G401 (cell line): ENCODE results near the gene CELF1. TPM values are rescaled to one million over a fixed set of nuclear protein-coding genes. Genes with fewer than 3 reads are reported as not detected.

Source experiments
- DNase-seq: peaks from one replicate; pipeline ENCODE4 v3.0.0-alpha.2; 2015; ENCODE audit warnings: low spot score
- in situ Hi-C: cut with HindIII; loops from 2 replicates; pipeline ENCODE4 v1.10.0; 2016; ENCODE audit warnings: low sequenced_read_pairs, mixed read lengths
- total RNA-seq: library from RNA; depleted of rRNA; stranded (reverse); fragments of >200 nt; shearing (Covaris generic); gene quantifications from 2 replicates; pipeline ENCODE4 v1.2.3, GENCODE V29; 2014

CELF1 gene
- total RNA-seq, 1 experiment from 2014 or later: 94.4 TPM

- no peak for DNase-seq
- in situ Hi-C loops: no loop called here
These were observed 53.8 kb downstream of the CELF1 start for GRCh38 chr11:47499161-47499560.

GRCh38 chr11:47498584-47499152, 54.3 kb downstream of the CELF1 start:
- in situ Hi-C loops: no loop called here
- no peak for DNase-seq

DNA sequence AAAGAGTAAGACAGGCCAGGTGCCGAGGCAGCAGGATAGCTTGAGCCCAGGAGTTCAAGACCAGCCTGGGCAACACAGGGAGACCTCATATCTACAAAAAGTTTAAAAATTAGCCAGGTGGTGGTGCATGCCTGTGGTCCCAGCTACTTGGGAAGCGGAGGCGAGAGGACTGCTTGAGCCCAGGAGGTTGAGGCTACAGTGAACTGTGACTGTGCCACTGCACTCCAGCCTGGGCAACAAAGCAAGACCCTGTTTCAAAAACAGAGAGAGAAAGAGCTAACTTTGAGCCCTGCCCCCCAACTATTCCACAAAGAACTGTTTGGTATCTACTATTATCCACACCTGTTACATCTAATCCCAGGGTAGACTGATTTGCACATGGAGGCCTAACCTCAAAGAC, 54.8 kb downstream of the CELF1 start:
- DNase-seq: no peak
- in situ Hi-C loops: no loop called here

- in situ Hi-C loops: no loop called here
These were observed 56.1 kb downstream of the CELF1 start for GRCh38 chr11:47496808-47497207.

DNA sequence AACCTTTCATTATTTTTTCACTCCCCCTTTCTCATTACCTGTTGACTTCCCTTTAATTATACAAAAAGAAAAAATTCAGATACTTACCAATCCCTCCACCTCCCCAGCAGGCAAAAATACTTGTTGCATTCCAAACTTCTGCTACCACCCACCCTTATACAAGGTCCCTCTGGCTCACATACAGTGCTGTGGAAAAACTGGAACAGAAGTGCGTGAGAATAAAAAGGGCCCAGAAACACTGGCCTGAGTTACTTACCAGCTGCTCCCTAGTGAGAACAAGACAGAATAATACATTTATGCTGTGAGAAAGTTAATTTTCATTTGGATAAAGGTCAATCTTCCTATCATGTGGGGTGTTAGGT, 57.1 kb downstream of the CELF1 start:
- no peak for DNase-seq
- in situ Hi-C loops: no loop called here

More at GRCh38 chr11:47496808-47497207, 56.1 kb downstream of the CELF1 start:
- DNase-seq: no peak

GRCh38 chr11:47495011-47495855, 57.7 kb downstream of the CELF1 start:
- DNase-seq: no peak
- in situ Hi-C loops: no loop called here

GRCh38 chr11:47489395-47489755, 63.6 kb downstream of the CELF1 start:
- in situ Hi-C loops: no loop called here
- DNase-seq: no peak

DNA sequence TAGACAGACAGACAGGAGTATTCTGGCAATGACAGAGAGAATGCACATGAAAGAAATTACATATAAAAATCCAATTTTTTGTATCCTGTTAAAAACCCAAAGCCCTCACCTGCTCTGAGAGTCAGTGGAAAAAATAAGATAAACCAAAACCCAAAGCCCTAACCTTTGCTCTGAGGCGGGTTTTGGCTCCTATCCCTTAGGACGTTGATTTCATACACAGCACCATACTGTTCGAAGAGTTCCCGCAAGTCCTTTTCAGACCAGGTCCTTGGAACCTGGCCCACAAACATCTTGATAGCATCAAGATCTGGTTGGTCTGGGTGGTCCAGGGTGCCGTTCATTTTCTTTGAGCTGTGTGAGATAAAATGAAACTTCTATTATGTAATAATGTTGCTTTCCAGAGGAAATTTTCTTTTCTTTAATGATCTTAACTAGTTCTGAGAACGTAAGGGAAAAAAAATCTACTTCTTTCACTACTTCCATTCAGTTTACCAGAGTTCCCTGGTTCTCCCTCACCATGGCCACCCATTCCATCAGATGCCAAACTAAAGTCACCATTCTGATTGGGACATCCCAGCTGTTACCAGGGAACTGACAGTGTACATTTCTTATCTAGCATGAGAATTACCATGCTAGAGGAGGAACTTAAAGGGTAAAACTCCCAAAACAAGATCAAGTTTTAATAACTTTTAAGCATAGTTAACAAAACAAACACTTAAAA, 64.1 kb downstream of the CELF1 start:
- no peak for DNase-seq
- in situ Hi-C loops: no loop called here

GRCh38 chr11:47488111-47488510, 64.8 kb downstream of the CELF1 start:
- in situ Hi-C loops: no loop called here
- no peak for DNase-seq

DNA sequence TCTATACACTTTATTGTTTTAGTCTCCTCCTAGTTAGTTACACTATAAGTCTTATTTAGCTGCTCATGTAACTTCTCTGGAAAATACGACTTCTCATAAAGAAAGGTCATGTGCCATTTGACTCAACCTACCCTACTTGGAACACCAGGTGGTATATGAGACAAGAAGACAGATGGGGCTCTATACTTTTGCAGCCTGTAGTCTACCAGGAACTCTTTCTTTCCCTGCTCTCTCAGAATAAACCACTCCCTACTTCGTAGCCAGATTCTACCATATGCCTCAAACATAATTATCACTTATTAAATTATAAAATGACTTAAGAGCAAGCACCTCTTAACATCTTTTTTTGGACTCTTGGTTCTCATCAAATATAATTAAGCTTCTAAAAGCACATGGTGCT, 65.5 kb downstream of the CELF1 start:
- no peak for DNase-seq
- in situ Hi-C loops: no loop called here

DNA sequence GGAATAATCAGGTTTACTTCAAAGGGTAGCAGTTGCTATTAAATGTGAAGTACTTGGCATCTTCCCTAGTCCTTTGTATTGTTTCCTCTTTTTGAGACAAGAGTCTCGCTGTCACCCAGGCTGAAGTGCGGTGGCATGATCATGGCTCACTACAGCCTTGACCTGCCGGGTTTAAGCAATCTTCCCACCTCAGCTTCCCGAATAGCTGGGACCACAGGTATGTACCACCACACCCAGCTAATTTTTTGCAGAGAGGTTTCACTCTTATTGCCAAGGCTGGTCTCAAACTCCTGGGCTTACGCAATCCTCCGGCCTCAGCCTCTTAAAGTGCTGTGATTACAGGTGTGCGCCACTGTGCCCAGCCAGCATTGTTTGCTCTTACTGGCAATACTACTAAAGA, 67.8 kb downstream of the CELF1 start:
- in situ Hi-C loops: no loop called here
- DNase-seq: no peak

DNA sequence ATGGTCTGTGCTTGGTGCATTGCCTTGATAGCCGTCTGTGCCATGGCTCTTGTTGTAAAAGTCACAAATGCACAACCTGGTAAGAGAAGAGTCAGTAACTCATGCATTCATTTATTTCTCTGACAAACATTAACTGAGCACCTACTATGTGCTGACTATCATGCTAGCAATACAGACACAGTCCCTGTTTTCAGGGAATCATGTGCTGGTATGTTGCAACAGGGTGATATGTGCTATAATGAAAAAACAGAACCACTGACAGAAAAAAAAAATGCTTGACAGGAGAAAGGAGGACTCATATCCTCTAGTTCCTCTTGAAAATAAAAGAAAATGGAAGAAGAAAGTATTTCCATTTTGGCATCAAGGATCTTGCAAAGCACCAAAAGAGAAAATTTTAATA, 69.5 kb downstream of the CELF1 start:
- no peak for DNase-seq
- in situ Hi-C loops: no loop called here

GRCh38 chr11:47480762-47481161, 72.2 kb downstream of the CELF1 start:
- DNase-seq: no peak
- in situ Hi-C loops: no loop called here

DNA sequence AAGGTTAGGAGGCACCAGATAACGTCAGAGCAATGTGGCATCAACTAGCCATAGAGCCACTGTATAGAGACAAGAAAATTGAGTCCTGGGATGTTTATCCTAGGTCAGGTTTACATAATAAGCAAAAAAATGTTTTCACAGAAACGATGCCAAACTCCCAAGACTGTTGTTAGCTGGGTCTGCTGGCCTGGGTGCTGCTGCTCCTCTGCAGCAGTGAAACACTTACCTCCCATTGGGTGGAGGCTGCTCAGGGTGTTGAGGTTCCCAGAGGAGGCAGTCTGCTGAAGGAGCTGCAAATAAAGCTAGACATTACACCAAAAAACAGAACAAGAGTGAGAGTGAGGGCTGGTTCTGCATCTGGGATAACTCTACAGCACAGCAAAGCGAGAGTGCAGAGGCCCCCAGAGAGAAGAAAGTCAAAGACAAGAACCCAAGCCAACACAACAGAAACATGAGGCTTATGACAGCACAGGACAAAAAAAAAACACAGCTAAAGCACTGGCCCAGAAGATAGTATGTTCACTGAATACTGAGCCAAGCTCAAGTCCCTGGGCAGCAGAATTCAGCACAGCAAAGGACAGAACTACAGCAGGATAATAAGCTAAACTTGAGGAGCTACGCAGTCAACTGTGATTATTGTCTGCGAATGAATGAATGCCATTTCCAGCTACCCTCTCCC, 74.1 kb downstream of the CELF1 start:
- DNase-seq: no peak
- in situ Hi-C loops: no loop called here

DNA sequence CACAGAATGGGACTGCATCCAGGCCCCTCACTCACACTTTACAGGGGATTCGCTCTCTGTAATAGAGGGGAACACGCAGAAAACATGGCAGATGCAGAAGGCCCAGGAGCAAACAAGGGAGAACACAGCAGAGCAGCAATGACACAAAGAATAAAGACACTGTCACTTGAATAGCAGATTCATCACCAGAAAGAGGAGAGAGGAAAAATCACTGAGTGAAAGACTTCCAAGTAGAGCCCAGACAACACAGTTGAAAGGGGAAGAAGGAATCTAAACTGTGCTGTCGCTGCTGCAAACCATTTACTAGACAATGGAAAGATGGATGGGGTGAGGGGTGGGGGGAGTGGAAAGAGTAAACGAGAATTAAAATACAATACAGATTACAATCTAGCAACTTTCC, 75.2 kb downstream of the CELF1 start:
- DNase-seq: no peak
- in situ Hi-C loops: no loop called here

DNA sequence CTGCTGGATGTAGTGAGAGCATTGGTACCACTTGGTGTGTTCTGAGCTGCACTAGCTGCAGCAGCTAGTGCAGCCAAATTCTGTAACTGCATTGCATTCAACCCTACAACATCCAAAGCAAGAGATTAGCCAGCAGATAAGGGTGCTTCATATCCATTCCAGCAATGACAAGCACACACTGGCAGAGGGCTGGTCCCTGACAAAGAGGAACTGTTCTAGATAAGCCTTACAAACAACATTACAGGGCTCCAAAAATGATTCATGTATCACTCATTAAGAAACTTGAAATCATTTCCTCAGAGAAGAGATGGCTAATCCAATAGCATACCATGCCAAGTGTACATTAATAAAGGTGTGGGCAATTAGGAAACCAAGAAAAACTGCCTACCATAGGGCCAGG, 75.6 kb downstream of the CELF1 start:
- DNase-seq: no peak
- in situ Hi-C loops: no loop called here

- in situ Hi-C loops: no loop called here
These were observed 82.3 kb downstream of the CELF1 start for GRCh38 chr11:47470671-47471070.

DNA sequence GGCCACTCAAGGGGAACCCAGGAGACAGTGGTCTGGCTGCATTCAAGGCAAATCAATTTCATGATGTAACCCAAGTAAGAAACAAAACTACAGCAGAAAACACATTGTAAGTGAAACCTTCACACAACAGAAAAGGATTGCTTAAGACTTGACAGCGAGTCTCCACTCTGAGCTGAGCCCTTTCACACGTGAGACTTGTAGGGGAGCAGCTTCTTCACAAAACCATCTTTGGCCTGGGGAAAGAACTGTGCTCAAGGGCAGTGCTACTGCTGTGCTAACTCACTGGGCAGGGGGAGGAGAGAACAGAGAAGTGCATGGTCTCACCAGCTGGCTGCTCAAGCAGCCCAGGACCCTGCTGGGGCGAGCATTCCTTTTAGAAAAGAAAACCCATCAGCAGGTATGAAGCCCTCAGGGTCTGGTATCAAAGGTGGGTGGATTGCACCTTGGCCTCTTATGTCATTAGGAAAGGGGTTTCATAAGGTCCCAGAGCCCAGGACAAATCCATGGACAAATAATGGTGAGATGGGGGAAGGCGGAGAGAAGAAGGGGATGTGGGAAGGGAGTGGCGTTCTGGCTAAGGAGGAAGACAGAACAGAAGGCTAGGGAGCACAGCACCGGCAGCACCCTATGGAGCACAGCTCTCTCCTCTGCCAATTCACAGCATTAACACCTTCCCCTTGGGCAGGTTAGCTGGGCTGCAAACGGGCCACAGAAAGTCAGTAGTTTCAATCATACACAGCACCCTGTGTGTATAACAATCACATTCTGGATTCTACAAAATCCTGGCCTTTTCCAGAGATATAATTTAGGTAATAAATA, 83.4 kb downstream of the CELF1 start:
- peak; percentile 91 for DNase-seq
- in situ Hi-C loops: no loop called here

More at GRCh38 chr11:47470671-47471070, 82.3 kb downstream of the CELF1 start:
- DNase-seq: no peak

- in situ Hi-C loops: no loop called here
- DNase-seq: no peak
These were observed 84.2 kb downstream of the CELF1 start for GRCh38 chr11:47468598-47469214.
